Endothelial cell of umbilical vein (primary cell): ENCODE measurements around the gene LRCH2. TPM values are rescaled to one million over a fixed set of nuclear protein-coding genes. Genes with fewer than 3 reads are reported as not detected.

Experiments
- BruUV-seq: library from RNA; stranded (reverse); fragments of 400-500 nt; replicated peaks from 2 replicates; lab custom pipeline; 2021; lab: Mats Ljungman, UMichigan
- CTCF ChIA-PET: fragments of 300-600, 350-600 bp; sonication (Branson Sonifier 250); formaldehyde crosslinking; loops from one replicate; lab custom pipeline; 2021; ENCODE audit warnings: antibody characterized with exemption, inconsistent platforms; lab: Charles Lee
- POLR2A ChIA-PET: fragments of 300-600, 350-600 bp; sonication (Branson Sonifier 250); formaldehyde crosslinking; loops from one replicate; lab custom pipeline; 2021; ENCODE audit warnings: antibody characterized with exemption, inconsistent platforms; lab: Charles Lee
- DNase-seq: peaks from one replicate; pipeline ENCODE4 v3.0.0-alpha.2; 2011; ENCODE audit warnings: low read depth, low spot score
- FAIRE-seq: peaks from 2 replicates; lab custom pipeline; 2011; peaks lifted over from hg19 to GRCh38; lab: Jason Lieb, UNC
- H2AFZ ChIP-seq: 2 replicates; pipeline ENCODE4 v1.6.0; 2012; ENCODE audit warnings: low read depth, low read length, control low read depth, inconsistent platforms
- H3K27ac ChIP-seq: 2 replicates; pipeline ENCODE4 v1.5.1; 2011; ENCODE audit warnings: low read depth, mild to moderate bottlenecking, control low read depth, low read length, moderate library complexity; ENCODE audit not compliant: insufficient read depth
- H3K27me3 ChIP-seq, 2 experiments: 2 replicates each; pipeline versions ENCODE4 v1.6.0 to v1.6.1; 2011; ENCODE audit warnings: low read length in 2 of 2, mixed read lengths in 1 of 2; ENCODE audit not compliant: control insufficient read depth in 2 of 2, insufficient read depth in 2 of 2
- H3K36me3 ChIP-seq, 2 experiments: 2 replicates in 1 of 2; 3 replicates in 1 of 2; pipeline ENCODE4 v1.5.1; 2011; ENCODE audit warnings: low read length in 2 of 2, mild to moderate bottlenecking in 1 of 2, moderate library complexity in 1 of 2; ENCODE audit not compliant: control insufficient read depth in 2 of 2, insufficient read depth in 2 of 2; ENCODE audit errors: extremely low read depth in 1 of 2
- H3K4me1 ChIP-seq: 3 replicates; pipeline ENCODE4 v1.5.1; 2011; ENCODE audit warnings: mild to moderate bottlenecking, low read length; ENCODE audit not compliant: control insufficient read depth, insufficient read depth; ENCODE audit errors: extremely low read depth
- H3K4me2 ChIP-seq: 2 replicates; pipeline ENCODE4 v1.6.1; 2011; ENCODE audit warnings: low read length, control low read depth, mixed read lengths; ENCODE audit not compliant: insufficient read depth
- H3K4me3 ChIP-seq, 3 experiments: fragments of 200-600 bp in 1 of 3; sonication (generic), shearing (Covaris generic) in 1 of 3; replicated peaks in 1 of 3; 2 replicates each; pipeline ENCODE4 v1.5.1; 2011 to 2016; ENCODE audit warnings: control low read depth in 3 of 3, low read length in 3 of 3, mild to moderate bottlenecking in 2 of 3, inconsistent platforms in 1 of 3, low read depth in 1 of 3, moderate library complexity in 1 of 3; ENCODE audit not compliant: insufficient read depth in 1 of 3
- H3K79me2 ChIP-seq: 2 replicates; pipeline ENCODE4 v1.6.0; 2012; ENCODE audit warnings: low read length, inconsistent platforms; ENCODE audit not compliant: control insufficient read depth, insufficient read depth
- H3K9ac ChIP-seq: replicated peaks from 2 replicates; pipeline ENCODE3; 2011; ENCODE audit warnings: low read length, control low read depth; ENCODE audit not compliant: insufficient read depth; ENCODE audit errors: extremely low read depth
- H3K9me1 ChIP-seq: replicated peaks from 3 replicates; pipeline ENCODE4 v1.6.0; 2011; ENCODE audit warnings: mild to moderate bottlenecking, low read length; ENCODE audit not compliant: control insufficient read depth, insufficient read depth; ENCODE audit errors: extremely low read depth
- H3K9me3 ChIP-seq: replicated peaks from 2 replicates; pipeline ENCODE4 v1.5.1; 2012; ENCODE audit warnings: low read length, inconsistent platforms; ENCODE audit not compliant: control insufficient read depth, insufficient read depth
- H4K20me1 ChIP-seq: replicated peaks from 2 replicates; pipeline ENCODE3; 2011; ENCODE audit warnings: mild to moderate bottlenecking, low read length; ENCODE audit not compliant: control insufficient read depth, insufficient read depth; ENCODE audit errors: extremely low read depth
- EZH2 ChIP-seq: IDR thresholded peaks from 2 replicates; pipeline ENCODE4 v1.6.1; 2012; ENCODE audit warnings: borderline replicate concordance, low read depth, mild to moderate bottlenecking, moderate library complexity, low read length, inconsistent platforms; ENCODE audit not compliant: severe bottlenecking
- GATA2 ChIP-seq: IDR thresholded peaks from 2 replicates; pipeline ENCODE4 v1.7.0; 2011; ENCODE audit warnings: low read depth, mild to moderate bottlenecking, moderate library complexity, mixed read lengths, low read length; ENCODE audit not compliant: insufficient read length, insufficient read depth
- MYC ChIP-seq: IDR thresholded peaks from one replicate; pipeline ENCODE4 v1.6.1; 2011; ENCODE audit warnings: mild to moderate bottlenecking, low read depth, low read length
- POLR2A ChIP-seq: IDR thresholded peaks from 2 replicates; pipeline ENCODE4 v1.6.1; 2012; ENCODE audit warnings: low read depth, mild to moderate bottlenecking, control low read depth, low read length
- POLR2AphosphoS5 ChIP-seq: IDR thresholded peaks from 2 replicates; pipeline ENCODE4 v1.6.1; 2012; ENCODE audit warnings: low read depth, mild to moderate bottlenecking, control low read depth, low read length, moderate library complexity; ENCODE audit not compliant: insufficient read depth
- dilution Hi-C: fragments of 300-500 bp; cut with MboI; formaldehyde crosslinking; loops from one replicate; pipeline ENCODE4 v1.15.0; 2019; ENCODE audit warnings: low sequenced_read_pairs; ENCODE audit not compliant: extremely low pct_ligation_motif_present
- intact Hi-C: fragments of 100-400 bp; cut with micrococcal nuclease; formaldehyde crosslinking; loops from one replicate; pipeline ENCODE4 v1.10.0; 2022
- polyA plus RNA-seq, 4 experiments: library from polyadenylated mRNA; depleted of rRNA in 3 of 4; stranded (reverse) in 3 of 4; unstranded in 1 of 4; fragments of >200 nt; gene quantifications; 2 replicates each; pipeline versions ENCODE4 v1.2.1 to v1.2.3, GENCODE V29; 2011 to 2012; ENCODE audit warnings: missing spikeins in 1 of 4
- total RNA-seq: library from RNA; stranded (reverse); gene quantifications from 2 replicates; pipeline ENCODE4 v1.2.3, GENCODE V29; 2021
- TF ChIP-seq, protein P1 (sequence below), 2 donors: IDR thresholded peaks; 1 replicate in 1 of 2; 2 replicates in 1 of 2; pipeline ENCODE4 v1.5.1; 2011; ENCODE audit warnings: low read length in 2 of 2, mild to moderate bottlenecking in 2 of 2, moderate library complexity in 2 of 2, control low read depth in 1 of 2, inconsistent platforms in 1 of 2, low read depth in 1 of 2; ENCODE audit not compliant: insufficient read depth in 1 of 2; ENCODE audit errors: extremely low read depth in 1 of 2
- TF ChIP-seq, protein P2 (sequence below): IDR thresholded peaks from 2 replicates; pipeline ENCODE4 v1.6.1; 2011; ENCODE audit not compliant: insufficient read depth, insufficient read length

The LRCH2 gene
- total and polyA plus RNA-seq, 2 donors (not counting 3 experiments of a cell fraction or from before 2014, with no cell fraction given): 1.1 to 4.6 TPM

DNA sequence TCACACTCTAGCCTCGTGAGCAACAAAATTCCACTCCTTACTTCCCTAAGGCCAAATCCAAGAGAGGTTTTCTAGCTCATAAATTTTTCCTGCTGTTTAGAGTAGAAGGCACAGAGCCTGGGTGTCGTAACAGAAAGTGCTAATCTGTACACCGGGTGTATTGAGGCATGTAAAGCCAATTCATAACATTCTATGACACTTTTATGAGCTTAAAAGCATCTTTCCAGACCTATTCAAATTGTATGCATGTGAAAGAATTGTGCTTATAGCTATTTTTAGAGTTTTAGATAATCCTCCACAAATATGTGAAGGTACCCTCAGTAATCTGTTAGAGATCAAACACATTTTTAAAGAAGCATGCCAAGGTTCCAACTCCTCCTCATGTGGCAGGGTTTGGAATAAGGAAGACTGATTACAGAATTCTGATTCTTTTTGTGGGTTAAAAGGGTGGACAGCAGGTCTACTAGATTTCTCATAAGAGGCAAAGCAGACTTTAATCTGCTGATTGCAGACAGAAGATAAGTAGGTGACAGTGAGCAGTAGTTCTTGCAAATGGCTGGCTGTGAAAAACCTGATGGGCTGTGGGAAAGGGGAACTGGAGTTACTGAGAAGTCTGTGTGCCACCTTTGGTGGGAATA lies 25.5 kb upstream of the LRCH2 start:
- dilution Hi-C loops (no loop called here), intact Hi-C loops (no loop called here)
- Histone ChIP-seq H3K4me3 (no peak overlapping the region), H4K20me1 (no peaks in the 10 kb centered on the region), H3K27ac (no peak overlapping the region), H3K27me3 (no peaks in the 10 kb centered on the region), H3K36me3 (no peaks in the 10 kb centered on the region), H2AFZ (no peak overlapping the region), H3K4me1 (no peaks in the 10 kb centered on the region), H3K79me2 (no peaks in the 10 kb centered on the region), H3K4me2 (no peak overlapping the region), H3K9me3 (no peaks in the 10 kb centered on the region), H3K9me1 (no peaks in the 10 kb centered on the region), H3K9ac (no peak overlapping the region)
- CTCF ChIA-PET: interaction anchor here (1.7 kb wide), 1 partner anchor 23 kb away, joined by 3 read pairs; no protein-coding TSS in a partner anchor
- no peak for DNase-seq
- POLR2A ChIA-PET: no interaction called here
- no peak for FAIRE-seq
- TF ChIP-seq POLR2AphosphoS5 (no peak), EZH2 (no peak), MYC (no peak), POLR2A (no peak), GATA2 (no peak)
- TF ChIP-seq, protein P1, sequence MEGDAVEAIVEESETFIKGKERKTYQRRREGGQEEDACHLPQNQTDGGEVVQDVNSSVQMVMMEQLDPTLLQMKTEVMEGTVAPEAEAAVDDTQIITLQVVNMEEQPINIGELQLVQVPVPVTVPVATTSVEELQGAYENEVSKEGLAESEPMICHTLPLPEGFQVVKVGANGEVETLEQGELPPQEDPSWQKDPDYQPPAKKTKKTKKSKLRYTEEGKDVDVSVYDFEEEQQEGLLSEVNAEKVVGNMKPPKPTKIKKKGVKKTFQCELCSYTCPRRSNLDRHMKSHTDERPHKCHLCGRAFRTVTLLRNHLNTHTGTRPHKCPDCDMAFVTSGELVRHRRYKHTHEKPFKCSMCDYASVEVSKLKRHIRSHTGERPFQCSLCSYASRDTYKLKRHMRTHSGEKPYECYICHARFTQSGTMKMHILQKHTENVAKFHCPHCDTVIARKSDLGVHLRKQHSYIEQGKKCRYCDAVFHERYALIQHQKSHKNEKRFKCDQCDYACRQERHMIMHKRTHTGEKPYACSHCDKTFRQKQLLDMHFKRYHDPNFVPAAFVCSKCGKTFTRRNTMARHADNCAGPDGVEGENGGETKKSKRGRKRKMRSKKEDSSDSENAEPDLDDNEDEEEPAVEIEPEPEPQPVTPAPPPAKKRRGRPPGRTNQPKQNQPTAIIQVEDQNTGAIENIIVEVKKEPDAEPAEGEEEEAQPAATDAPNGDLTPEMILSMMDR (IDR thresholded peaks at IDR 0.05; ENCODE audit: extremely low read depth in 1 of 2, insufficient read depth in 1 of 2, low read depth in 1 of 2, low read length in 2 of 2): no peak
- TF ChIP-seq, protein P2, sequence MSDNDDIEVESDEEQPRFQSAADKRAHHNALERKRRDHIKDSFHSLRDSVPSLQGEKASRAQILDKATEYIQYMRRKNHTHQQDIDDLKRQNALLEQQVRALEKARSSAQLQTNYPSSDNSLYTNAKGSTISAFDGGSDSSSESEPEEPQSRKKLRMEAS: no peak
- no TSS peak for BruUV-seq
